SK-N-SH treated with all-trans-retinoic acid at 6 μM for 48 hours (cell line): ENCODE measurements around the gene BOK.

Source experiments
- ATAC-seq: fragments of 200-7000 bp; cut with Tn5 transposase; 3 replicates; pipeline ENCODE4 v1.9.1; 2020; ENCODE audit warnings: mild to moderate bottlenecking, moderate library complexity
- ARNTL ChIP-seq: fragments of 450-650 bp; formaldehyde crosslinking; IDR thresholded peaks from 2 replicates; pipeline ENCODE4 v1.5.0; 2020; ENCODE audit warnings: low read depth, mild to moderate bottlenecking, moderate library complexity, borderline replicate concordance
- BACH2 ChIP-seq: fragments of 250-450 bp; sonication (Bioruptor Pico); IDR thresholded peaks from 2 replicates; pipeline ENCODE4 v1.9.0; 2021; ENCODE audit warnings: mild to moderate bottlenecking, borderline replicate concordance
- CSDC2 ChIP-seq: fragments of 250-450 bp; sonication (Bioruptor Pico); IDR thresholded peaks from 2 replicates; pipeline ENCODE4 v1.5.0; 2020; ENCODE audit warnings: mild to moderate bottlenecking, moderate library complexity
- ESRRG ChIP-seq: fragments of 250-450 bp; sonication (Bioruptor Pico); IDR thresholded peaks from 2 replicates; pipeline ENCODE4 v1.6.1; 2021; ENCODE audit warnings: mild to moderate bottlenecking
- GLIS3 ChIP-seq: fragments of 250-450 bp; sonication (Bioruptor Pico); IDR thresholded peaks from 2 replicates; pipeline ENCODE4 v1.5.0; 2020; ENCODE audit warnings: mild to moderate bottlenecking, moderate library complexity
- ISL1 ChIP-seq: fragments of 250-450 bp; sonication (Bioruptor Pico); IDR thresholded peaks from 2 replicates; pipeline ENCODE4 v2.1.2; 2022; ENCODE audit warnings: mild to moderate bottlenecking, moderate library complexity
- OSR1 ChIP-seq: fragments of 250-450 bp; sonication (Bioruptor Pico); IDR thresholded peaks from 2 replicates; pipeline ENCODE4 v1.8.0; 2022; ENCODE audit warnings: moderate library complexity, mild to moderate bottlenecking, inconsistent platforms
- PPARA ChIP-seq: fragments of 250-450 bp; sonication (Bioruptor Pico); IDR thresholded peaks from 2 replicates; pipeline ENCODE4 v1.5.0; 2020; ENCODE audit warnings: mild to moderate bottlenecking, borderline replicate concordance
- RARB ChIP-seq: fragments of 250-450 bp; sonication (Bioruptor Pico); IDR thresholded peaks from 2 replicates; pipeline ENCODE4 v1.8.0; 2021; ENCODE audit warnings: mild to moderate bottlenecking, moderate library complexity
- SNAI2 ChIP-seq: fragments of 250-450 bp; sonication (Bioruptor Pico); IDR thresholded peaks from 2 replicates; pipeline ENCODE4 v1.5.0; 2020; ENCODE audit warnings: mild to moderate bottlenecking, moderate library complexity
- TCF4 ChIP-seq: fragments of 250-450 bp; sonication (Bioruptor Pico); IDR thresholded peaks from 2 replicates; pipeline ENCODE4 v1.8.0; 2021; ENCODE audit warnings: mild to moderate bottlenecking, moderate library complexity, borderline replicate concordance
- TOX ChIP-seq: fragments of 250-450 bp; sonication (Bioruptor Pico); IDR thresholded peaks from 2 replicates; pipeline ENCODE4 v1.8.0; 2021; ENCODE audit warnings: mild to moderate bottlenecking, moderate library complexity, borderline replicate concordance
- ZC3H10 ChIP-seq: fragments of 250-450 bp; sonication (Bioruptor Pico); IDR thresholded peaks from 2 replicates; pipeline ENCODE4 v1.5.1; 2021; ENCODE audit warnings: mild to moderate bottlenecking, moderate library complexity
- ZFP3 ChIP-seq: fragments of 250-450 bp; sonication (Bioruptor Pico); IDR thresholded peaks from 2 replicates; pipeline ENCODE4 v1.5.0; 2020; ENCODE audit warnings: mild to moderate bottlenecking, moderate library complexity
- ZNF565 ChIP-seq: fragments of 450-650 bp; formaldehyde crosslinking; conservative IDR thresholded peaks from 2 replicates; pipeline ENCODE4 v1.5.0; 2020; ENCODE audit warnings: low read depth, mild to moderate bottlenecking, moderate library complexity
- ZNF70 ChIP-seq: fragments of 450-650 bp; formaldehyde crosslinking; IDR thresholded peaks from 2 replicates; pipeline ENCODE4 v1.5.0; 2020; ENCODE audit warnings: mild to moderate bottlenecking, moderate library complexity
- ZNF8 ChIP-seq: fragments of 450-650 bp; formaldehyde crosslinking; IDR thresholded peaks from 2 replicates; pipeline ENCODE4 v1.5.0; 2020; ENCODE audit warnings: mild to moderate bottlenecking, moderate library complexity
- TF ChIP-seq, protein P1 (sequence below): fragments of 250-450 bp; sonication (Bioruptor Pico); IDR thresholded peaks from 2 replicates; pipeline ENCODE4 v1.5.0; 2020; ENCODE audit warnings: mild to moderate bottlenecking, moderate library complexity
- TF ChIP-seq, protein P2 (sequence below): fragments of 250-450 bp; sonication (Bioruptor Pico); IDR thresholded peaks from 2 replicates; pipeline ENCODE4 v1.8.0; 2020; ENCODE audit warnings: mild to moderate bottlenecking, moderate library complexity, borderline replicate concordance
- TF ChIP-seq, protein P3 (sequence below): fragments of 250-450 bp; sonication (Bioruptor Pico); IDR thresholded peaks from 2 replicates; pipeline ENCODE4 v1.8.0; 2021; ENCODE audit warnings: low read depth, mild to moderate bottlenecking, moderate library complexity, borderline replicate concordance
- TF ChIP-seq, protein P4 (sequence below): fragments of 250-450 bp; sonication (Bioruptor Pico); IDR thresholded peaks from 2 replicates; pipeline ENCODE4 v1.5.1; 2020; ENCODE audit warnings: low read depth, mild to moderate bottlenecking, moderate library complexity

Gene BOK

DNA sequence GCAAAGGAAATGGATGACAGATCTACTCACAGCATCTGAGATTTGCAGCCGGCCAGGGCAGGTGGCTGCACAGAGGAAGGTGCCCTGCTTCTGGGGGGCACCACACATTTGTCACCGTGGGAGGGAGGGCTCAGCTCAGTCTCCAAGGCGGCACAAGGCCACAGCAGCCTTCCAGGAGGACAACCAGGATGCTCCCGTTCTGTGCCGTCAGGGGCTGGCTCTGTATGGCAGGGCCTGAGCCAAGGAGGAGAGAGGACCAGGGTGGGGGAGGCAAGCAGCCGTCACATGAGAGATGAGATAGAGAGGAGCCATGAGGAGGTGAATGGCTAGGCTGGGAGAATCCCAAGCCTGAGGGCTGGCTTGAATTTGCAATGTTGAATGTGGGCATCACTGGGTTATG is 4.6 kb upstream of the BOK start:
- ATAC-seq = no peak
- TF ChIP-seq ZNF70 (CRISPR knock-in tag) (peak; percentile 58; the same call in 1 of the 2 replicates), ZFP3 (CRISPR knock-in tag) (no peak)
- TF ChIP-seq, all 23 proteins: peak for 1

DNA sequence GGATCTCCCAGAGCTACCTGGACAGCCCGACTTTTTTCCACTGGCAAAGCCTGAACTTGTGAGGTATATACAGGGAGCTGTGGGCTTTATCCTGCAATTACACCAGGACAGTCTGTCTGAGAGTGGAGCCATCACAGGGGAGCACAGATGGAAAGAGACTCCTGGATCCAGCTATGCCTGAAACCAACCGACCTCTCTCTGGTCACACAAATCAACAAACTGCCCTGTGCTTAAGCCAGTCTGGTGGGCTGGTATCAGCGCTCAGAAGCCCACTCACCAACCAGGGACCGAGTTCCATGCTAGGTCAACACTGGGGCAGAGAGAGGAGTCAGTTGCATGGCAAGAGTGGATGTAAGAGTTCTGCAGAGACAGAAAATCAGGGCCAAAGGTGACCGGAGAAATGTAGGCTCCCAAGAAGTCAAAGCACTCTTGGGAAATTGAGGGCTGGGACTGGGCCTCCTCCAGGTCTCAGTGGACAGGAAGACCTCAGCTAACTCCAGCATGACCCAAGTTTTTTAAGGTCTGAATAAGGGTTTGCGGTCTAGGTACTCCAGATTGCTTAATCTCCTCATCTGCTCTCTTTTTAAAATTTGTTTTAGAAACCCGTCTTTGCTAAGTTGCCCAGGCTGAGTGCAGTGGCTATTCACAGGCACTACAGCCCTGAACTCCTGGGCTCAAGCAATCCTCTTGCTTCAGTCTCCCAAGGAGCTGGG is 3.8 kb upstream of the BOK start:
- no peak for TF ChIP-seq ARNTL (CRISPR knock-in tag)
- no peak for TF ChIP-seq TOX (CRISPR knock-in tag)
- TF ChIP-seq ZNF8 = no peak
- TF ChIP-seq OSR1 (CRISPR knock-in tag) = no peak
- no peak for TF ChIP-seq GLIS3 (CRISPR knock-in tag)
- TF ChIP-seq, protein P1, sequence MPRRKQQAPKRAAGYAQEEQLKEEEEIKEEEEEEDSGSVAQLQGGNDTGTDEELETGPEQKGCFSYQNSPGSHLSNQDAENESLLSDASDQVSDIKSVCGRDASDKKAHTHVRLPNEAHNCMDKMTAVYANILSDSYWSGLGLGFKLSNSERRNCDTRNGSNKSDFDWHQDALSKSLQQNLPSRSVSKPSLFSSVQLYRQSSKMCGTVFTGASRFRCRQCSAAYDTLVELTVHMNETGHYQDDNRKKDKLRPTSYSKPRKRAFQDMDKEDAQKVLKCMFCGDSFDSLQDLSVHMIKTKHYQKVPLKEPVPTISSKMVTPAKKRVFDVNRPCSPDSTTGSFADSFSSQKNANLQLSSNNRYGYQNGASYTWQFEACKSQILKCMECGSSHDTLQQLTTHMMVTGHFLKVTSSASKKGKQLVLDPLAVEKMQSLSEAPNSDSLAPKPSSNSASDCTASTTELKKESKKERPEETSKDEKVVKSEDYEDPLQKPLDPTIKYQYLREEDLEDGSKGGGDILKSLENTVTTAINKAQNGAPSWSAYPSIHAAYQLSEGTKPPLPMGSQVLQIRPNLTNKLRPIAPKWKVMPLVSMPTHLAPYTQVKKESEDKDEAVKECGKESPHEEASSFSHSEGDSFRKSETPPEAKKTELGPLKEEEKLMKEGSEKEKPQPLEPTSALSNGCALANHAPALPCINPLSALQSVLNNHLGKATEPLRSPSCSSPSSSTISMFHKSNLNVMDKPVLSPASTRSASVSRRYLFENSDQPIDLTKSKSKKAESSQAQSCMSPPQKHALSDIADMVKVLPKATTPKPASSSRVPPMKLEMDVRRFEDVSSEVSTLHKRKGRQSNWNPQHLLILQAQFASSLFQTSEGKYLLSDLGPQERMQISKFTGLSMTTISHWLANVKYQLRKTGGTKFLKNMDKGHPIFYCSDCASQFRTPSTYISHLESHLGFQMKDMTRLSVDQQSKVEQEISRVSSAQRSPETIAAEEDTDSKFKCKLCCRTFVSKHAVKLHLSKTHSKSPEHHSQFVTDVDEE = no peak
- TF ChIP-seq BACH2 (CRISPR knock-in tag) = no peak
- no peak for TF ChIP-seq ESRRG (CRISPR knock-in tag)
- TF ChIP-seq, protein P2, sequence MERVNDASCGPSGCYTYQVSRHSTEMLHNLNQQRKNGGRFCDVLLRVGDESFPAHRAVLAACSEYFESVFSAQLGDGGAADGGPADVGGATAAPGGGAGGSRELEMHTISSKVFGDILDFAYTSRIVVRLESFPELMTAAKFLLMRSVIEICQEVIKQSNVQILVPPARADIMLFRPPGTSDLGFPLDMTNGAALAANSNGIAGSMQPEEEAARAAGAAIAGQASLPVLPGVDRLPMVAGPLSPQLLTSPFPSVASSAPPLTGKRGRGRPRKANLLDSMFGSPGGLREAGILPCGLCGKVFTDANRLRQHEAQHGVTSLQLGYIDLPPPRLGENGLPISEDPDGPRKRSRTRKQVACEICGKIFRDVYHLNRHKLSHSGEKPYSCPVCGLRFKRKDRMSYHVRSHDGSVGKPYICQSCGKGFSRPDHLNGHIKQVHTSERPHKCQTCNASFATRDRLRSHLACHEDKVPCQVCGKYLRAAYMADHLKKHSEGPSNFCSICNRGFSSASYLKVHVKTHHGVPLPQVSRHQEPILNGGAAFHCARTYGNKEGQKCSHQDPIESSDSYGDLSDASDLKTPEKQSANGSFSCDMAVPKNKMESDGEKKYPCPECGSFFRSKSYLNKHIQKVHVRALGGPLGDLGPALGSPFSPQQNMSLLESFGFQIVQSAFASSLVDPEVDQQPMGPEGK (CRISPR knock-in tag) = no peak
- TF ChIP-seq ZFP3 (CRISPR knock-in tag) = no peak
- TF ChIP-seq ZC3H10 (CRISPR knock-in tag) = no peak
- TF ChIP-seq, protein P3, sequence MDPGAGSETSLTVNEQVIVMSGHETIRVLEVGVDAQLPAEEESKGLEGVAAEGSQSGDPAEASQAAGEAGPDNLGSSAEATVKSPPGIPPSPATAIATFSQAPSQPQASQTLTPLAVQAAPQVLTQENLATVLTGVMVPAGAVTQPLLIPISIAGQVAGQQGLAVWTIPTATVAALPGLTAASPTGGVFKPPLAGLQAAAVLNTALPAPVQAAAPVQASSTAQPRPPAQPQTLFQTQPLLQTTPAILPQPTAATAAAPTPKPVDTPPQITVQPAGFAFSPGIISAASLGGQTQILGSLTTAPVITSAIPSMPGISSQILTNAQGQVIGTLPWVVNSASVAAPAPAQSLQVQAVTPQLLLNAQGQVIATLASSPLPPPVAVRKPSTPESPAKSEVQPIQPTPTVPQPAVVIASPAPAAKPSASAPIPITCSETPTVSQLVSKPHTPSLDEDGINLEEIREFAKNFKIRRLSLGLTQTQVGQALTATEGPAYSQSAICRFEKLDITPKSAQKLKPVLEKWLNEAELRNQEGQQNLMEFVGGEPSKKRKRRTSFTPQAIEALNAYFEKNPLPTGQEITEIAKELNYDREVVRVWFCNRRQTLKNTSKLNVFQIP (CRISPR knock-in tag) = no peak
- TF ChIP-seq, protein P4, sequence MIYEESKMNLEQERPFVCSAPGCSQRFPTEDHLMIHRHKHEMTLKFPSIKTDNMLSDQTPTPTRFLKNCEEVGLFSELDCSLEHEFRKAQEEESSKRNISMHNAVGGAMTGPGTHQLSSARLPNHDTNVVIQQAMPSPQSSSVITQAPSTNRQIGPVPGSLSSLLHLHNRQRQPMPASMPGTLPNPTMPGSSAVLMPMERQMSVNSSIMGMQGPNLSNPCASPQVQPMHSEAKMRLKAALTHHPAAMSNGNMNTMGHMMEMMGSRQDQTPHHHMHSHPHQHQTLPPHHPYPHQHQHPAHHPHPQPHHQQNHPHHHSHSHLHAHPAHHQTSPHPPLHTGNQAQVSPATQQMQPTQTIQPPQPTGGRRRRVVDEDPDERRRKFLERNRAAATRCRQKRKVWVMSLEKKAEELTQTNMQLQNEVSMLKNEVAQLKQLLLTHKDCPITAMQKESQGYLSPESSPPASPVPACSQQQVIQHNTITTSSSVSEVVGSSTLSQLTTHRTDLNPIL = no peak
- no peak for TF ChIP-seq ZNF565 (CRISPR knock-in tag)
- no peak for TF ChIP-seq PPARA
- TF ChIP-seq CSDC2 = no peak
- no peak for TF ChIP-seq ZNF70 (CRISPR knock-in tag)
- TF ChIP-seq SNAI2 = no peak

DNA sequence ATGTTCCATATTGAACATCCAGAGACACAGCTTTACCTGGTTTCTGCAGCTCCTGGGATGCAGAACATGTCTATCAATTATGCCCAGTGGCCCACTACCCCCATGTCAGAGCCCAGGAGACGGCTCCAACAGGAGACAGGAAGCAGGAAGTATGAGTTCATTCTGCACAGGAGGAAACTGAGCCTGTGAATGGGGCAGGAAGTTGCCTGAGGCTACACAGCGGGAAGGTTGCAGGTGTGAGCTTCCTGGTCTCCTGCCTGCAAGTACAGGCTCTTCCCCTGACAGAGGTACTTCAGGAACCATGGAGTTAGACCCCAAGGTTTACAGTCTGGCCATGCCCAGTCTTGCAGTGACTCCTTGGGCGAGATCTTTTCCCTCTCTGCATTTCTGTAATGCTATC is 2.8 kb upstream of the BOK start:
- TF ChIP-seq TCF4 (CRISPR knock-in tag) = no peak
- TF ChIP-seq ZNF70 (CRISPR knock-in tag) = no peak
- TF ChIP-seq, protein P3 (CRISPR knock-in tag) = no peak
- no peak for TF ChIP-seq ZNF565 (CRISPR knock-in tag)
- TF ChIP-seq ZNF8 = no peak
- TF ChIP-seq RARB (CRISPR knock-in tag) = no peak
- TF ChIP-seq, protein P1 = no peak
- TF ChIP-seq BACH2 (CRISPR knock-in tag) = no peak
- no peak for TF ChIP-seq ZC3H10 (CRISPR knock-in tag)
- no peak for TF ChIP-seq ISL1 (CRISPR knock-in tag)
- TF ChIP-seq ESRRG (CRISPR knock-in tag) = no peak
- TF ChIP-seq GLIS3 (CRISPR knock-in tag) = no peak
- TF ChIP-seq, protein P4 = no peak
- no peak for TF ChIP-seq ARNTL (CRISPR knock-in tag)

More for the DNA sequence above, 3.8 kb upstream of the BOK start:
- no peak for ATAC-seq

More for the DNA sequence above, 2.8 kb upstream of the BOK start:
- no peak for ATAC-seq
